Liver (tissue), 9 donors: ENCODE results near the gene BMP6. TPM values are rescaled to one million over a fixed set of nuclear protein-coding genes. Genes with fewer than 3 reads are reported as not detected.

ENCODE experiments used
- DNase-seq: peaks from one replicate; pipeline ENCODE4 v3.0.0-alpha.2; 2017; ENCODE audit warnings: low spot score
- H3K27ac ChIP-seq, 2 donors: one replicate each; pipeline ENCODE4 v1.7.0; 2013; ENCODE audit warnings: inconsistent platforms in 2 of 2, low read length in 2 of 2, control low read depth in 1 of 2, low read depth in 1 of 2, mild to moderate bottlenecking in 1 of 2
- H3K27me3 ChIP-seq, 4 donors: one replicate each; pipeline versions ENCODE4 v1.6.1 to v1.7.0; 2013; ENCODE audit warnings: low read length in 3 of 4, inconsistent platforms in 1 of 4, mild to moderate bottlenecking in 1 of 4, moderate library complexity in 1 of 4; ENCODE audit not compliant: control insufficient read depth in 4 of 4, insufficient read depth in 4 of 4
- H3K36me3 ChIP-seq, 4 donors: one replicate each; pipeline versions ENCODE4 v1.6.1 to v1.7.0; 2013; ENCODE audit warnings: low read length in 3 of 4, mild to moderate bottlenecking in 3 of 4, low read depth in 1 of 4, moderate library complexity in 1 of 4; ENCODE audit not compliant: control insufficient read depth in 4 of 4, insufficient read depth in 3 of 4
- H3K4me1 ChIP-seq, 4 donors: one replicate each; pipeline versions ENCODE4 v1.6.1 to v1.7.0; 2013; ENCODE audit warnings: low read length in 3 of 4, mild to moderate bottlenecking in 3 of 4, moderate library complexity in 1 of 4; ENCODE audit not compliant: control insufficient read depth in 4 of 4, insufficient read depth in 4 of 4
- H3K4me3 ChIP-seq, 3 donors: one replicate each; pipeline versions ENCODE4 v1.6.1 to v1.7.0; 2013; ENCODE audit warnings: low read length in 3 of 3, control low read depth in 1 of 3, low read depth in 1 of 3, mild to moderate bottlenecking in 1 of 3
- H3K9ac ChIP-seq, 2 donors: one replicate each; pipeline ENCODE4 v1.7.0; 2013; ENCODE audit warnings: low read length in 2 of 2, mild to moderate bottlenecking in 2 of 2, moderate library complexity in 2 of 2, control low read depth in 1 of 2, low read depth in 1 of 2
- H3K9me3 ChIP-seq, 4 donors: one replicate each; pipeline versions ENCODE4 v1.6.1 to v1.7.0; 2013; ENCODE audit warnings: low read length in 3 of 4; ENCODE audit not compliant: control insufficient read depth in 4 of 4
- ATF3 ChIP-seq: IDR thresholded peaks from 2 replicates; pipeline ENCODE4 v1.6.1; 2016; ENCODE audit warnings: antibody characterized with exemption
- EGR1 ChIP-seq, 2 donors: IDR thresholded peaks; 2 replicates each; pipeline ENCODE4 v1.6.1; 2016 to 2018; ENCODE audit warnings: antibody characterized with exemption in 2 of 2, low read depth in 2 of 2
- FOXA1 ChIP-seq: IDR thresholded peaks from 2 replicates; pipeline ENCODE4 v1.6.1; 2016; ENCODE audit warnings: antibody characterized with exemption
- FOXA2 ChIP-seq: IDR thresholded peaks from 2 replicates; pipeline ENCODE4 v1.6.1; 2016; ENCODE audit warnings: antibody characterized with exemption
- GABPA ChIP-seq, 2 donors: IDR thresholded peaks in 1 of 2; conservative IDR thresholded peaks in 1 of 2; 2 replicates each; pipeline ENCODE4 v1.6.1; 2016; ENCODE audit warnings: antibody characterized with exemption in 2 of 2, mild to moderate bottlenecking in 1 of 2, moderate library complexity in 1 of 2
- HNF4A ChIP-seq, 2 donors: conservative IDR thresholded peaks; 2 replicates each; pipeline ENCODE4 v1.6.1; 2016; ENCODE audit warnings: antibody characterized with exemption in 2 of 2, mild to moderate bottlenecking in 2 of 2
- HNF4G ChIP-seq: IDR thresholded peaks from 2 replicates; pipeline ENCODE4 v1.6.1; 2016; ENCODE audit warnings: antibody characterized with exemption
- JUND ChIP-seq, 2 donors: IDR thresholded peaks; 2 replicates each; pipeline ENCODE4 v1.6.1; 2016; ENCODE audit warnings: antibody characterized with exemption in 2 of 2
- MAX ChIP-seq: IDR thresholded peaks from 2 replicates; pipeline ENCODE4 v1.6.1; 2016; ENCODE audit warnings: antibody characterized with exemption
- NR2F2 ChIP-seq: IDR thresholded peaks from 2 replicates; pipeline ENCODE4 v1.6.1; 2016; ENCODE audit warnings: antibody characterized with exemption
- RXRA ChIP-seq, 2 donors: IDR thresholded peaks; 2 replicates each; pipeline ENCODE4 v1.6.1; 2017 to 2018; ENCODE audit warnings: antibody characterized with exemption in 2 of 2, mild to moderate bottlenecking in 1 of 2
- TAF1 ChIP-seq: conservative IDR thresholded peaks from 2 replicates; pipeline ENCODE4 v1.6.1; 2016; ENCODE audit warnings: antibody characterized with exemption, mild to moderate bottlenecking
- YY1 ChIP-seq: IDR thresholded peaks from 2 replicates; pipeline ENCODE4 v1.6.1; 2016; ENCODE audit warnings: antibody characterized with exemption, mild to moderate bottlenecking
- WGBS: extraction: QIAGEN DNeasy Blood & Tissue Kit; methylation state at CpG from one replicate; pipeline ENCODE4 v1.1.7; 2013; 5-methylcytosine and 5-hydroxymethylcytosine counted together
- polyA plus RNA-seq, 2 donors: library from polyadenylated mRNA; stranded (reverse) in 1 of 2; unstranded in 1 of 2; fragments of 200-250 nt in 1 of 2; fragments of >200 nt in 1 of 2; fragmentation: Nextera tagmentation in 1 of 2; extraction: Ambion mirVana in 1 of 2; gene quantifications; one replicate each; pipeline versions ENCODE4 v1.2.1 to v1.2.3, GENCODE V29; 2013 to 2015
- total RNA-seq, 2 donors: library from RNA; depleted of rRNA; stranded (reverse); fragments of >200 nt; gene quantifications; one replicate each; pipeline ENCODE4 v1.2.3, GENCODE V29; 2014
- TF ChIP-seq, protein P1 (sequence below): fragments of 150-350 bp; IDR thresholded peaks from 2 replicates; pipeline ENCODE4 v1.5.1; 2017; ENCODE audit warnings: improper control_type of control experiment, low read depth, low read length; ENCODE audit not compliant: missing input control
- donor health status: healthy.
- donor health status: healthy.
- donor health status: healthy.
- donor health status: healthy.
- donor health status: healthy.

The BMP6 gene
- total and polyA plus RNA-seq, 4 donors: 0.57 to 5.9 (median 2.3) TPM

GRCh38 chr6:7904654-7905319 lies 178.9 kb downstream of the BMP6 start:
- WGBS: 58% methylated on average over 5 of the region's 5 CpGs
- no peak overlapping the region for H3K4me3 ChIP-seq
- no peaks in the 10 kb centered on the region for H3K9me3 ChIP-seq
- no peak overlapping the region for H3K9ac ChIP-seq
- no peak for DNase-seq
- peaks cover 8 to 40% (median 28%) of the 10 kb centered on the region in 4 donors for H3K36me3 ChIP-seq
- H3K4me1 ChIP-seq: peaks cover 9 to 45% (median 28%) of the 10 kb centered on the region in 4 donors
- no peaks in the 10 kb centered on the region for H3K27me3 ChIP-seq
- TF ChIP-seq HNF4A (conservative IDR thresholded peaks at IDR 0.05) (peak in 1 of 2 donors; percentile 70), RXRA (IDR thresholded peaks at IDR 0.05) (peak; percentile 6 to 63)
- TF ChIP-seq, protein P1, sequence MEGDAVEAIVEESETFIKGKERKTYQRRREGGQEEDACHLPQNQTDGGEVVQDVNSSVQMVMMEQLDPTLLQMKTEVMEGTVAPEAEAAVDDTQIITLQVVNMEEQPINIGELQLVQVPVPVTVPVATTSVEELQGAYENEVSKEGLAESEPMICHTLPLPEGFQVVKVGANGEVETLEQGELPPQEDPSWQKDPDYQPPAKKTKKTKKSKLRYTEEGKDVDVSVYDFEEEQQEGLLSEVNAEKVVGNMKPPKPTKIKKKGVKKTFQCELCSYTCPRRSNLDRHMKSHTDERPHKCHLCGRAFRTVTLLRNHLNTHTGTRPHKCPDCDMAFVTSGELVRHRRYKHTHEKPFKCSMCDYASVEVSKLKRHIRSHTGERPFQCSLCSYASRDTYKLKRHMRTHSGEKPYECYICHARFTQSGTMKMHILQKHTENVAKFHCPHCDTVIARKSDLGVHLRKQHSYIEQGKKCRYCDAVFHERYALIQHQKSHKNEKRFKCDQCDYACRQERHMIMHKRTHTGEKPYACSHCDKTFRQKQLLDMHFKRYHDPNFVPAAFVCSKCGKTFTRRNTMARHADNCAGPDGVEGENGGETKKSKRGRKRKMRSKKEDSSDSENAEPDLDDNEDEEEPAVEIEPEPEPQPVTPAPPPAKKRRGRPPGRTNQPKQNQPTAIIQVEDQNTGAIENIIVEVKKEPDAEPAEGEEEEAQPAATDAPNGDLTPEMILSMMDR: no peak
- H3K27ac ChIP-seq: no peak overlapping the region

GRCh38 chr6:7905416-7905815 lies 179.5 kb downstream of the BMP6 start:
- 91% methylated on average over 2 of the region's 2 CpGs for WGBS
- DNase-seq: no peak
- peaks cover 9 to 39% (median 23%) of the 10 kb centered on the region in 4 donors for H3K4me1 ChIP-seq
- H3K36me3 ChIP-seq: peaks cover 5 to 39% (median 27%) of the 10 kb centered on the region in 4 donors
- H3K9ac ChIP-seq: no peak overlapping the region
- TF ChIP-seq GABPA (IDR thresholded peaks at IDR 0.05 in 1 of 2, conservative IDR thresholded peaks at IDR 0.05 in 1 of 2): no peak
- TF ChIP-seq FOXA2: no peak
- TF ChIP-seq RXRA (IDR thresholded peaks at IDR 0.05): no peak
- TF ChIP-seq MAX: no peak
- TF ChIP-seq, protein P1: no peak
- no peak for TF ChIP-seq NR2F2
- TF ChIP-seq YY1: no peak
- TF ChIP-seq FOXA1: no peak
- TF ChIP-seq TAF1: no peak
- no peak for TF ChIP-seq ATF3
- no peak for TF ChIP-seq JUND (IDR thresholded peaks at IDR 0.05)
- TF ChIP-seq EGR1 (IDR thresholded peaks at IDR 0.05; ENCODE audit: low read depth in 2 of 2): no peak
- no peak for TF ChIP-seq HNF4G
- H3K9me3 ChIP-seq: no peaks in the 10 kb centered on the region
- H3K27me3 ChIP-seq: no peaks in the 10 kb centered on the region
- H3K27ac ChIP-seq: no peak overlapping the region
- no peak overlapping the region for H3K4me3 ChIP-seq
